GM18517 (cell line): ENCODE results near the gene RAB11A.

Experiments used
- ATAC-seq: cut with Tn5 transposase; IDR thresholded peaks from one replicate; pipeline ENCODE4 v1.9.1; 2021; ENCODE audit warnings: mild to moderate bottlenecking, moderate library complexity; ENCODE audit not compliant: unreplicated experiment

Gene RAB11A

DNA sequence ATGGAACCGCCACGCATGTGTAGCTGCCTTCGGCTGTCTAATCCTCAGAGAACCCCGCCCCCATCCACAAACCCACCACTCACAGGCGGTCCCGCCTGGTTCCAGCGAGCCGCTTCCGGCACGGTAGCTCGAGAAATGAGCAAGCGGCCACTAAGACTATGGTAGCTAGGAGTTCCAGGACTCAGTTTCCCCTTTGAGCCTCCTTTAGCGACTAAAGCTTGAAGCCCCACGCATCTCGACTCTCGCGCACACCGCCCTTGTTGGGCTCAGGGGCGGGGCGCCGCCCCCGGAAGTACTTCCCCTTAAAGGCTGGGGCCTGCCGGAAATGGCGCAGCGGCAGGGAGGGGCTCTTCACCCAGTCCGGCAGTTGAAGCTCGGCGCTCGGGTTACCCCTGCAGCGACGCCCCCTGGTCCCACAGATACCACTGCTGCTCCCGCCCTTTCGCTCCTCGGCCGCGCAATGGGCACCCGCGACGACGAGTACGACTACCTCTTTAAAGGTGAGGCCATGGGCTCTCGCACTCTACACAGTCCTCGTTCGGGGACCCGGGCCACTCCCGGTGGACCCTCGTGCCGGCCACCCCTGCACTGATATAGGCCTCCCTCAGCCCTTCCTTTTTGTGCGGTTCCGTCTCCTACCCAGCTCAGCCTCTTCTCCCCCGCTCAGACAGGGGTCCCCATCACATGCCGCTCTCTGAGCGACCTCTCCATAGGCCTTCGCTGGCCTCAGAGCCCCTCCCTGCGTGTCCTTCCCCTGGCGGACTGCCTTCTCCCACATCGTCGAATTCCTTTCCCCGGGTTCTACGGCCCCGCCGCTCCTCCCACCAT, at the start of gene RAB11A:
TSS of gene RAB11A (plus strand) at position 366 of the 828 bp plus-strand sequence. CDS start at position 461, 95 bp downstream.
- peak; percentile 79 for ATAC-seq

DNA sequence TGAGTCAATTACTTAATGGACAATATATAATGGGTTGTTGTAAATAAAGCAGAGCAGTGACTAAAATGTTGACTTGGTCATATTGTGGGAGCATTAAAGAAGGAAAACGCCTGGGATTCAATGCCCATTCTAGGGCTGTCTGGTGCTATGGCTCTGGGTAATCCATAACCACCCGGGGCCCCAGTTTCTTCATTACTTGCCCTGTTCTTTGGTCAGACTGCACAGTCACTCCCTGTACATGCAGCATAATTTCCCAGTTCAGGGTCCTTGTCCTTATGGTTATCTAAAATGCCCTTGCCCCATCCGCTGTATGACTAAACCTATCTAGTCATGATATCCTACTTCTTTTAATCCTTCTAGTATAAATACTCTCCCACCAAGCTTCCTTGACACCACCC, 49.7 kb upstream of the RAB11A start:
- no peak for ATAC-seq

DNA sequence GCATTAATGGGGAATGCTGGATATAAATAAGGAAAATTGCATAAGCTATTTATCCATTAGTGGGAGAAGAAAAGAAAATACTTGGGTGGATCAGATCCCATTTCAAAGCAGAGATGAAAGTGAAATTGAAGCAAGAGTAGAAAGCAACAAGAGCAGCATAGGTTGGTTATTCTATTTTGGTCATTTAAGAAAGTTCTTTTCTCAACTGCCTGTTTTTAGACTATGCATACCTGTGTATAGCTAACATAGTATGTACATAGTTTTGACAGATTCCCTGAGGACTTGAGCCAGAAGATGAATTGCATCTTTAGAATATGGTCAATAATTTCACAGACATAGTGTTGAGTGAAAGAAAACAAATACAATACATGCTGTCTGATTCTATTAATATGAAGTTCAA, 48.2 kb upstream of the RAB11A start:
- ATAC-seq, result no peak

DNA sequence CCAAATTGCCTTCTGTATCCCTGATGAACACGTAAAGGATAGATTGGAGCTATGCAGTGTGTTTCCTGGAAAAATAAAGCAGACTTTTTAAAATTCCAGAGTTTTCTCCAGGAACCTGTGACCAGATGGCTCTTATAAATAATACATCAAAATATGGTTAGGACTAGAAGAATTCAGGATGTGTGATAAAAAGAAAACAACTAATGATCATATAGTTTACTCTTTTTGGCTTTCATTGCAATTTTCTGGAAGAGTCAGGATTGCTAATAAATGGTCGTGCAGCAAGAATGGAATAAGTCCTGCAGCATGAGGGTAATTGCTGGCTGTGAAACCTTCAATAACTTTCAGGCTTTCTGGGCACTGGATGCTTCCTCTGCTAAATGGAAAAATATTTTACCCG, 47.0 kb upstream of the RAB11A start:
- no peak for ATAC-seq

GRCh38 chr15:65824031-65824743, 45.1 kb upstream of the RAB11A start:
- ATAC-seq, result no peak

- ATAC-seq, result no peak
Observed at GRCh38 chr15:65824941-65825544, 44.2 kb upstream of the RAB11A start.

- ATAC-seq, result no peak
Observed at GRCh38 chr15:65827065-65827464, 42.2 kb upstream of the RAB11A start.

DNA sequence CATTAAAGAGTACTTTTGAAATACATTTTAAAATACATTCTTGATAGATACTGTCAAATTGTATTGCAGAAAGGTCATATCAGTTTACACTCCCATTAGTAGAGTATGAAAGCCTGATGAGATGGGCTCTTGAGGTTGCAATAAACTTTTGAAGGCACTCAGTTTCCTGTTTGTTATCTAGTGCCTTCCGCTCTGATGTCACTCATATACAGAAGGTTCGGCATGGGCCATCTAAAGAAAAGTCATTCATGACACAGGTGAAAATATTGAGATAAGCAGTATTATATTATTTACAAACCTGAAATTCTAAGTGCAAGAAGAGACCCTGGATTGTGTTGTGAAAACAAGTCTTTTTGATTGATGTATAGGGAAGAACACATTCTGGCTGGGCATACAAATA, 40.7 kb upstream of the RAB11A start:
- ATAC-seq, result no peak

DNA sequence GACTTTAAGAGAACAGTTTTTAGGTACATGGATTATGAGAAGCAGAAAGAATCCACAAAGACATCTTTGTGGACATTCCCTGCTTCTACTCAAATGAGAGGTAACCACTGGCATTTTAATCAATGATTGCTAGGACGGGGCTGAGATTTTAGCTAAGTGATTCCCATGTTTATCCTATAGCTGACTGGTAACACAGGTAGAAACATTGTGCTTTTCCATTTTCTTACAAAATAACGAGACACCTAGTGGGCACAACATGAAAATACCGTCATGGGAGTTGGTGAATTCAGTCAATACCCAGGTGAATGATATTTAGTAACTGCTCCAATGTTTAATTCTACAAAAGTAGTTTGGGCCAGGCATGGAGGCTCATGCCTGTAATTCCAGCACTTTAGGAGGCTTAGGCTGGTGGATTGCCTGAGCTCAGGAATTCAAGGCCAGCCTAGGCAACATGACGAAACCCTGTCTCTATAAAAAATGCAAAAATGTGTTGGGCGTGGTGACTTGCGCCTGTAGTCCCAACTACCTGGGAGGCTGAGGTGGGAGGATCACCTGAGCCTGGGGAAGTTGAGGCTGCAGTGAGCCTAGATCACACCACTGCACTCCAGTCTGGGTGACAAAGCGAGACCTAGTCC, 40.0 kb upstream of the RAB11A start:
- no peak for ATAC-seq

DNA sequence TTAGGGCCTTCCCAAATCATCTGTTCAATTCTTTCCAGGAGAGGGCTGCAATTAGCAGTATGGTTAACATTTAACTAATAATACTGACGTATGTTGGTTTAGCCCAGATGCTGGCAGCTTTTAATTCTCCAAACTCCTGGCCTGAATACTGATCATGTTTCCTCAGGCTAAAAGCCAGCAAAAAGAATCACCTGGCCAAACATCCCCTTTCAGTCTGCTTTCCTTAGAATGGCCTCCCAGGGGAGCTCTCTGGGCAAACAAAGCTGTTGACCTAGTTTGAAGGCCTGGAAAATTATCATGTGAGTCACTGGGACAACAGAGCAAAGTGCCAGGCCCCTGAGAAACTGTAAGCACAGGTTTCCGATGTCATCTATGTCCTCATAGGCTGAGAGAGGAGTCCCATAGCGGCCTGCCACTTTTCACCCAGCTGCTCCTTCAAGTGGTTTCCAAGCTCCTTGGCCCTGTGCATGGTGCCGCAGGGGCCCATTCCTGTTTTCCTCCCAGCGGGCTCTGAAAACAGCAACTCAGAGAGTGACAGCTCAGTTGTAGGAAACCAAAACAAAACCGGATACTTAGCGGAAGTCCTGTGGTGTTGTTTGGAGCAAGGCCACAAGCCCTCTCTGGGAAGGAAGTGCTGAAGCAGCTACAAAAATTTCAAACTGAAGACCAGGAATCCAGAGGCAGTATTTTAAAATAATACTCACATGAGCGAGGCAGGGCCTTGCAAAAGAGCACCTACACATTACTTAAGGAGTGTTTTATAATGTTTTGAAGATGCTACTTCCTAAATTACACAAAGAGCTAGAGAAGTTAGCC, 36.5 kb upstream of the RAB11A start:
- ATAC-seq, result peak; percentile 44

- no peak for ATAC-seq
Observed at GRCh38 chr15:65833501-65834205, 35.6 kb upstream of the RAB11A start.

DNA sequence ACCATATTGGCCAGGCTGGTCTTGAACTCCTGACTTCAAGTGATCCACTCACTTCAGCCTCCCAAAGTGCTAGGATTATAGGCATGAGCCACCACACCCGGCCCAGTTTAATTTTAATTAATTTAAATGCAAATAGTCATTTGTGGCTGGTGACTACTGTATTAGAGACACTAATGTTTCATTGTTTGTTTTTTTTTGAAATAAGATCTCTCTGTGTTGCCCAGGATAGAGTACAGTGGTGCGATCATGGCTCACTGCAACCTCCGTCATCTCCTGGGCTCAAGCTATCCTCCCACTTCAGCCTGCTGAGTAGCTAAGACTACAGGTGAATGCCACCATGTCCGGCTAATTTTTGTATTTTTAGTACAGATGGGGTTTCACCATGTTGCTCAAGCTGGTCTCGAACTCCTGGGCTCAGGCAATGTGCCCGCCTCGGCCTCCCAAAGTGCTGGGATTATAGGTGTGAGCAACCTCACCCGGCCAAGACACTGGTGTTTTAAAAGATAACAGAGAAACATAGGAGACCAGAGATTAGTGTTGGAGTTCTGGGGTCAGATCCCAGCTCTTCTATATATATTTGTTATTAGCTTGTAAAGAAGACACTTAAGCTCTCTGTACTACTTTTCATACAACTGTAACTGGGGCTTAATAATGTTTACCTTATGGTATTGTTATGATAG, 34.5 kb upstream of the RAB11A start:
- ATAC-seq, result no peak

DNA sequence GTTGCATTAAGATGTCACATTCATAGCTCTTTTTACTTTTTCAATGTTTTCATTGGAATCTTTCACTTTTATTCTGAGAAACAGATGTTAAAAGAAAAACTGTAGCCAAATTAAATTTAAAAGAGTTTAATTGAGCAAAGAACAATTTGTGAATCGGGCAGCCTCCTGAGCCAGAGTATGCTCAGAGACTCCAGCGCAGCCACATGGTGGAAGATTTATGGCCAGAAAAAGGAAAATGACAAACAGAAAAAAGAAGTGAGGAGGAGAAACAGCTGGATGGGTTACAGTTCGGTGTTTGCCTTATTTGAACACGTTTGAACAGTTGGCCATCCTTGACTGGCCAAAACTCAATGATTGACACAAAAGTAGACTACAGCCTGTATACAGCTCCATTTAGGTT, 33.8 kb upstream of the RAB11A start:
- no peak for ATAC-seq

DNA sequence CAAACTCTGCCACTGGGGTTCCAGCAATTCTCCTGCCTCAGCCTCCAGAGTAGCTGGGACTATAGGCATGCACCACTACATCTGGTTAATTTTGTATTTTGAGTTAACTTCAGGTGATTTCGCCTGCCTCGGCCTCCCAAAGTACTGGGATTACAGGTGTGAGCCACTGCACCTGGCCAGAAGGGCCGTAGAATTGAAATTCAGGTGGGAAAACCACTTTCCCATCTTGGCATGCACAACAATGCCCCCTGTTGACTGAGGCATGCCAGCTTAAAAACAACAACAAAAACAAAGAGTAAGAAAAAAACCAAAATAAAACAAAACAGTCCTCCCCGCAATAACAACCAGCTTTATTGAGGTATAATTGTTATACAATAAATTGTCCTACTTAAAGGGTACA, 32.6 kb upstream of the RAB11A start:
- no peak for ATAC-seq

- no peak for ATAC-seq
Observed at GRCh38 chr15:65837301-65838294, 31.7 kb upstream of the RAB11A start.

GRCh38 chr15:65839354-65839901, 29.9 kb upstream of the RAB11A start:
- no peak for ATAC-seq

DNA sequence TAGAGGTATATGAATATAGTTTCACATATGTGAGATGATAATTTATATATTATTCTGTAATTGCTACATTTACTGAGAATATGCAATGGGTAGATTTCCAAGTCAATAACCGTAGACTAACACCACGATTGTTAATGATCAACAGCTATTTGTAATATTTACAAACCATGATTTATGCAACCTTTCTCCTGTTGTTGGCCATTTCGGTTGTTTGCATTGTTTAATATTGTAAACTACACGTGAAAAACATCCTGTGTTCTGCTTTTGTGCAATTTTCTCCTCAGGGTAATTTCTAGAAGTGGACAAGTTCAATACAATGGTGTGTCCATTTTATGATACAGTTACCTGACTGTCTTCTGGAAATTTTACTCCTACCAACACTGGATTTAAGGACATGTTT, 29.3 kb upstream of the RAB11A start:
- ATAC-seq, result no peak
